Neural cell (in vitro differentiated cells): ENCODE data around the gene DMGDH. TPM values are rescaled to one million over a fixed set of nuclear protein-coding genes. Genes with fewer than 3 reads are reported as not detected.

Experiments
- H2AFZ ChIP-seq: fragments of 200-600, 300-800 bp; sonication (generic), shearing (Covaris generic); 2 replicates; pipeline ENCODE4 v1.6.0; 2014; ENCODE audit warnings: low read depth, mild to moderate bottlenecking, antibody characterized with exemption, low read length, moderate library complexity
- H3F3A ChIP-seq: fragments of 200-600 bp; shearing (Covaris generic); 2 replicates; pipeline ENCODE4 v1.6.1; 2016; ENCODE audit warnings: mild to moderate bottlenecking, moderate library complexity, mixed read lengths, antibody characterized with exemption, low read length; ENCODE audit not compliant: insufficient read depth, poor library complexity, severe bottlenecking
- H3K27ac ChIP-seq: fragments of 200-600, 300-800 bp; sonication (generic), shearing (Covaris generic); 2 replicates; pipeline ENCODE4 v1.5.1; 2014; ENCODE audit warnings: mild to moderate bottlenecking, low read length, moderate library complexity
- H3K27me3 ChIP-seq: fragments of 300-800, 200-600 bp; sonication (generic), shearing (Covaris generic); 2 replicates; pipeline ENCODE4 v1.6.0; 2014; ENCODE audit warnings: mild to moderate bottlenecking, low read depth, low read length, moderate library complexity; ENCODE audit not compliant: insufficient read depth
- H3K36me3 ChIP-seq: fragments of 300-800, 200-600 bp; sonication (generic), shearing (Covaris generic); 2 replicates; pipeline ENCODE4 v1.5.1; 2014; ENCODE audit warnings: mild to moderate bottlenecking, antibody characterized with exemption, low read length, moderate library complexity; ENCODE audit not compliant: insufficient read depth
- H3K4me2 ChIP-seq: fragments of 300-800, 200-600 bp; sonication (generic), shearing (Covaris generic); 2 replicates; pipeline ENCODE4 v1.6.0; 2014; ENCODE audit warnings: mild to moderate bottlenecking, low read length
- H3K4me3 ChIP-seq: fragments of 300-800, 200-600 bp; sonication (generic), shearing (Covaris generic); 2 replicates; pipeline ENCODE4 v1.5.1; 2014; ENCODE audit warnings: mild to moderate bottlenecking, low read length, moderate library complexity
- H3K79me2 ChIP-seq: fragments of 200-600 bp; shearing (Covaris generic); replicated peaks from 2 replicates; pipeline ENCODE4 v1.6.0; 2014; ENCODE audit warnings: mild to moderate bottlenecking, low read length, moderate library complexity; ENCODE audit not compliant: insufficient read depth
- H3K9ac ChIP-seq: fragments of 300-800, 200-600 bp; sonication (generic), shearing (Covaris generic); 2 replicates; pipeline ENCODE4 v1.6.1; 2016; ENCODE audit warnings: mild to moderate bottlenecking, low read length, mixed read lengths
- H3K9me2 ChIP-seq: fragments of 200-600 bp; shearing (Covaris generic); 2 replicates; pipeline ENCODE4 v1.6.1; 2016; ENCODE audit warnings: mild to moderate bottlenecking, low read length, mixed read lengths; ENCODE audit not compliant: insufficient read depth
- H3K9me3 ChIP-seq: fragments of 200-600, 300-800 bp; sonication (generic), shearing (Covaris generic); 2 replicates; pipeline ENCODE4 v1.6.1; 2016; ENCODE audit warnings: mild to moderate bottlenecking, mixed run types, low read length, moderate library complexity, mixed read lengths
- H4K20me1 ChIP-seq: fragments of 200-600 bp; shearing (Covaris generic); 2 replicates; pipeline ENCODE4 v1.6.1; 2016; ENCODE audit warnings: mild to moderate bottlenecking, mixed run types; ENCODE audit not compliant: insufficient read depth
- EP300 ChIP-seq: fragments of 450-650 bp; conservative IDR thresholded peaks from 2 replicates; pipeline ENCODE4 v1.6.1; 2014; ENCODE audit warnings: antibody characterized with exemption, mild to moderate bottlenecking, moderate library complexity; ENCODE audit not compliant: poor library complexity, severe bottlenecking
- EZH2 ChIP-seq: fragments of 200-600, 300-800 bp; shearing (Covaris generic), sonication (generic); IDR thresholded peaks from 2 replicates; pipeline ENCODE4 v1.6.1; 2014; ENCODE audit warnings: antibody characterized with exemption, low read length, borderline replicate concordance, mild to moderate bottlenecking; ENCODE audit not compliant: insufficient read depth, poor library complexity, severe bottlenecking
- MXI1 ChIP-seq: fragments of 450-650 bp; conservative IDR thresholded peaks from 2 replicates; pipeline ENCODE4 v1.6.1; 2014; ENCODE audit warnings: antibody characterized with exemption, mild to moderate bottlenecking; ENCODE audit not compliant: poor library complexity, severe bottlenecking
- POLR2AphosphoS5 ChIP-seq: IDR thresholded peaks from 2 replicates; pipeline ENCODE4 v1.6.1; 2012
- RAD21 ChIP-seq: fragments of 450-650 bp; conservative IDR thresholded peaks from 2 replicates; pipeline ENCODE4 v1.6.1; 2014; ENCODE audit warnings: antibody characterized with exemption, mild to moderate bottlenecking, moderate library complexity
- SMC3 ChIP-seq: fragments of 450-650 bp; conservative IDR thresholded peaks from 2 replicates; pipeline ENCODE4 v1.6.1; 2014; ENCODE audit warnings: antibody characterized with exemption, mild to moderate bottlenecking, moderate library complexity; ENCODE audit not compliant: poor library complexity
- TAF1 ChIP-seq: IDR thresholded peaks from 2 replicates; pipeline ENCODE4 v1.6.1; 2012; ENCODE audit warnings: low read depth
- polyA plus RNA-seq: library from polyadenylated mRNA; depleted of rRNA; stranded (reverse); fragments of >200 nt; gene quantifications from 2 replicates; pipeline ENCODE4 v1.2.3, GENCODE V29; 2014
- TF ChIP-seq, protein P1 (sequence below): IDR thresholded peaks from 2 replicates; pipeline ENCODE4 v1.6.1; 2012; ENCODE audit warnings: borderline replicate concordance
- TF ChIP-seq, protein P2 (sequence below): fragments of 450-650 bp; IDR thresholded peaks from 2 replicates; pipeline ENCODE4 v1.5.1; 2014; ENCODE audit warnings: antibody characterized with exemption, mild to moderate bottlenecking, moderate library complexity; ENCODE audit not compliant: poor library complexity, severe bottlenecking

DMGDH gene
- polyA plus RNA-seq, 1 donor from 2014 or later: 0.93 TPM

DNA sequence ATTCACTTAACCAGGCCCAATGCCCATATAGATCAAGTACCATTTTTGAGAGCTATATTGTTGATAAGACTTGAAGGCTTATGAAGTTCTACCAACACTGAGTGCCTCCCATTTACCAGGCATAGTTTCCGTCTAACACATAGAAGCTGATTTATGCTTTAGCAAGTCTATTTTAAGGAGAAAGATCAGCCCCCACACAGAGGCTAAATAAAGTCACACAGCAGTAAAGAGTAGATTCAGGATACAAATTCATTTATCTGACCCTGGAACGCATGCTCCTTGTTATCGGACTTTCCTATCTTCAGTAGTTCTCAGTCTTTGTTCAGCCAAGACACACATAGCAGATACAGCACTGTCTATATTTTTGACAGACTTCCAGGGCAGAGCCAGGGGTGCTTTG, 34.2 kb downstream of the DMGDH start:
- Histone ChIP-seq H3K79me2 (no peaks in the 10 kb centered on the region), H3F3A (no peaks in the 10 kb centered on the region), H2AFZ (no peak overlapping the region), H3K27ac (no peak overlapping the region), H3K4me2 (no peak overlapping the region), H3K9ac (no peak overlapping the region), H4K20me1 (no peaks in the 10 kb centered on the region), H3K9me2 (no peaks in the 10 kb centered on the region), H3K36me3 (no peaks in the 10 kb centered on the region), H3K4me3 (no peak overlapping the region), H3K27me3 (no peaks in the 10 kb centered on the region), H3K9me3 (no peaks in the 10 kb centered on the region)
- TF ChIP-seq SMC3 (no peak), POLR2AphosphoS5 (no peak), EP300 (no peak), RAD21 (no peak), EZH2 (no peak)

DNA sequence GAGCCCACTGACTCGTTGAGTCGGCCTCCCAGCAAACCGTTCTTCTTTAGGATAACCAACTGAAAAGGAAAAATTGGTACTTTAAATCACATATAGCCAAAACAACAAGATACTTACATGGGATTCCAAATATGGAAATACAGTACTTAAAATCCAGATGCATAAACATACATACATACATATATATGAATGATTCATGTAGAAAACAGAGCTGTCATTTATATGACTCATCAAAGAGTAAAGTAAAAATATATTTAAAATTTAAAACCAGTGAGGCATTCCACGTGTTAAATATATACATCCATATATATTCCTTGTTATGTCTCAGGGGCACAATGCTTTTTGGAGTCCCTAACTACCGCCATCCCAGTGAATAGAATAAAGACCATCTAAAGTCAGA, 36.7 kb downstream of the DMGDH start:
- H3K36me3 ChIP-seq: no peaks in the 10 kb centered on the region

More for the DNA sequence above, 36.7 kb downstream of the DMGDH start:
- no peak for TF ChIP-seq EZH2
- TF ChIP-seq EP300: no peak
- TF ChIP-seq, protein P1, sequence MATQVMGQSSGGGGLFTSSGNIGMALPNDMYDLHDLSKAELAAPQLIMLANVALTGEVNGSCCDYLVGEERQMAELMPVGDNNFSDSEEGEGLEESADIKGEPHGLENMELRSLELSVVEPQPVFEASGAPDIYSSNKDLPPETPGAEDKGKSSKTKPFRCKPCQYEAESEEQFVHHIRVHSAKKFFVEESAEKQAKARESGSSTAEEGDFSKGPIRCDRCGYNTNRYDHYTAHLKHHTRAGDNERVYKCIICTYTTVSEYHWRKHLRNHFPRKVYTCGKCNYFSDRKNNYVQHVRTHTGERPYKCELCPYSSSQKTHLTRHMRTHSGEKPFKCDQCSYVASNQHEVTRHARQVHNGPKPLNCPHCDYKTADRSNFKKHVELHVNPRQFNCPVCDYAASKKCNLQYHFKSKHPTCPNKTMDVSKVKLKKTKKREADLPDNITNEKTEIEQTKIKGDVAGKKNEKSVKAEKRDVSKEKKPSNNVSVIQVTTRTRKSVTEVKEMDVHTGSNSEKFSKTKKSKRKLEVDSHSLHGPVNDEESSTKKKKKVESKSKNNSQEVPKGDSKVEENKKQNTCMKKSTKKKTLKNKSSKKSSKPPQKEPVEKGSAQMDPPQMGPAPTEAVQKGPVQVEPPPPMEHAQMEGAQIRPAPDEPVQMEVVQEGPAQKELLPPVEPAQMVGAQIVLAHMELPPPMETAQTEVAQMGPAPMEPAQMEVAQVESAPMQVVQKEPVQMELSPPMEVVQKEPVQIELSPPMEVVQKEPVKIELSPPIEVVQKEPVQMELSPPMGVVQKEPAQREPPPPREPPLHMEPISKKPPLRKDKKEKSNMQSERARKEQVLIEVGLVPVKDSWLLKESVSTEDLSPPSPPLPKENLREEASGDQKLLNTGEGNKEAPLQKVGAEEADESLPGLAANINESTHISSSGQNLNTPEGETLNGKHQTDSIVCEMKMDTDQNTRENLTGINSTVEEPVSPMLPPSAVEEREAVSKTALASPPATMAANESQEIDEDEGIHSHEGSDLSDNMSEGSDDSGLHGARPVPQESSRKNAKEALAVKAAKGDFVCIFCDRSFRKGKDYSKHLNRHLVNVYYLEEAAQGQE: no peak
- TF ChIP-seq SMC3: no peak
- TF ChIP-seq TAF1: no peak
- TF ChIP-seq RAD21: no peak
- TF ChIP-seq, protein P2, sequence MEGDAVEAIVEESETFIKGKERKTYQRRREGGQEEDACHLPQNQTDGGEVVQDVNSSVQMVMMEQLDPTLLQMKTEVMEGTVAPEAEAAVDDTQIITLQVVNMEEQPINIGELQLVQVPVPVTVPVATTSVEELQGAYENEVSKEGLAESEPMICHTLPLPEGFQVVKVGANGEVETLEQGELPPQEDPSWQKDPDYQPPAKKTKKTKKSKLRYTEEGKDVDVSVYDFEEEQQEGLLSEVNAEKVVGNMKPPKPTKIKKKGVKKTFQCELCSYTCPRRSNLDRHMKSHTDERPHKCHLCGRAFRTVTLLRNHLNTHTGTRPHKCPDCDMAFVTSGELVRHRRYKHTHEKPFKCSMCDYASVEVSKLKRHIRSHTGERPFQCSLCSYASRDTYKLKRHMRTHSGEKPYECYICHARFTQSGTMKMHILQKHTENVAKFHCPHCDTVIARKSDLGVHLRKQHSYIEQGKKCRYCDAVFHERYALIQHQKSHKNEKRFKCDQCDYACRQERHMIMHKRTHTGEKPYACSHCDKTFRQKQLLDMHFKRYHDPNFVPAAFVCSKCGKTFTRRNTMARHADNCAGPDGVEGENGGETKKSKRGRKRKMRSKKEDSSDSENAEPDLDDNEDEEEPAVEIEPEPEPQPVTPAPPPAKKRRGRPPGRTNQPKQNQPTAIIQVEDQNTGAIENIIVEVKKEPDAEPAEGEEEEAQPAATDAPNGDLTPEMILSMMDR: no peak
- TF ChIP-seq MXI1: no peak
- TF ChIP-seq POLR2AphosphoS5: no peak
- no peaks in the 10 kb centered on the region for H3K27me3 ChIP-seq
- no peak overlapping the region for H2AFZ ChIP-seq
- no peaks in the 10 kb centered on the region for H3K79me2 ChIP-seq
- no peak overlapping the region for H3K9ac ChIP-seq
- H3K4me2 ChIP-seq: no peak overlapping the region
- no peaks in the 10 kb centered on the region for H3F3A ChIP-seq
- H3K9me3 ChIP-seq: no peaks in the 10 kb centered on the region
- no peaks in the 10 kb centered on the region for H4K20me1 ChIP-seq
- no peaks in the 10 kb centered on the region for H3K9me2 ChIP-seq
- H3K27ac ChIP-seq: no peak overlapping the region
- no peak overlapping the region for H3K4me3 ChIP-seq
